HG02938 (cell line): Measurements from ENCODE around the gene DVL2.

Experiments
- ATAC-seq: cut with Tn5 transposase; IDR thresholded peaks from one replicate; pipeline ENCODE4 v1.9.1; 2021; ENCODE audit warnings: mild to moderate bottlenecking, moderate library complexity; ENCODE audit not compliant: unreplicated experiment

Gene DVL2

DNA sequence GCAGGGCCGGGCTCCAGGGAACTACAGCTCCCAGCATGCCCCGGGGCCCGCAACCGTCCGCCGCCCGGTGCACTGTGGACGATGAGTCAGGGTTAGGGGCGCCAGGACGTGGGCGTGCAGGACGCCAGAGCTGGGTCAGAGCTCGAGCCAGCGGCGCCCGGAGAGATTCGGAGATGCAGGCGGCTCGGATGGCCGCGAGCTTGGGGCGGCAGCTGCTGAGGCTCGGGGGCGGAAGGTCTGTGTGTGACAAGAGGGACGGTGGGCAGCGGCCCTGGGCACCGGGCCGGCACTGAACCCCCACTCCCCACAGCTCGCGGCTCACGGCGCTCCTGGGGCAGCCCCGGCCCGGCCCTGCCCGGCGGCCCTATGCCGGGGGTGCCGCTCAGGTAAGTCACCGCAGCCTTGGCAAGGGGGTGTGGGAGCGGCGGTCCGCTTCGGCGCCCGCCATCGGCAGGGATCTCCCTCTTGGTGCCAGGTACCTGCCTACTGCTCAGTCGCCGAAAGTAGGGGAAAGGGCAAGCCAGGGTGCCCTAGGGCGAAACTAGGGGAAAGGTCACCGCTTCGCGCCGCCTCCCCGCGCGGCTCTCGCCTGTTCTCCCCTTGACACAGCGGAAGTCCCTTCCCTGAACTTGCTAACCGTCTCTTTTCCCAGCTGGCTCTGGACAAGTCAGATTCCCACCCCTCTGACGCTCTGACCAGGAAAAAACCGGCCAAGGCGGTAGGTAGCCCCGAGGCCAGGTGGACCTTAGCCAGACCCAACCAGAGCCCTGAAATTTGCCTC lies 14.3 kb downstream of the DVL2 start, which contains the start of the genes ACADVL and DLG4:
TSS of gene ACADVL (plus strand) at position 127 of the 781 bp plus-strand sequence. CDS start at position 174, 47 bp downstream.
TSS of gene DLG4 (minus strand) at position 25 of the 781 bp plus-strand sequence.
- peak; percentile 47 for ATAC-seq

DNA sequence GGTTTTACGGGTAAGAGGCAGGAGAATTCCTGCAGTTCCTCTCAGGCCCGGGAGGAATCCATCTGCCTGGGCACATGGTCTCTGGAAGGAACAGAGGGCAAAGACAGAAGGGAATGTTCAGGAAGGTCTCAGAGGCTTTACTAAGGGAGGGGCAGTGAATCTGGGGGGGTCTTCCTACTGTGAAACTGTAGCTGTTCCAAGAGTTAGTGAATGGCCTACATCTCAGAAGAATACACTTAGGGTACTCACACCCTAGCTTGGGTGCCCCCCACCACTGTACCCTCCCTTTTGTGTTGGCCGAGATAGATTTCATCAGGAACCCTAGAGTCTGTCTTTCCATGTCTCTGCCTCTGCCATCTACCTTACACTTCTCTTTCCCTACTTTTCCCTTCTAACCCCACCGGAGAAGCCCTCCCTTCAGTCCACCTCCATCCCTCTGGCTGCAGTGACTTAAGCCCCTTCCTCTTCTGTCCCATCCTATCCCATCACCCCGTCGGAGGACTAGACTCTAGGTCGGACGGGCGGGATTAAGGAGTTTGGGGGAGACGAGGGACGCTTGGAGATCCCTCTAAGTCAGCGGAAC lies 15.0 kb downstream of the DVL2 start:
- no peak for ATAC-seq

DNA sequence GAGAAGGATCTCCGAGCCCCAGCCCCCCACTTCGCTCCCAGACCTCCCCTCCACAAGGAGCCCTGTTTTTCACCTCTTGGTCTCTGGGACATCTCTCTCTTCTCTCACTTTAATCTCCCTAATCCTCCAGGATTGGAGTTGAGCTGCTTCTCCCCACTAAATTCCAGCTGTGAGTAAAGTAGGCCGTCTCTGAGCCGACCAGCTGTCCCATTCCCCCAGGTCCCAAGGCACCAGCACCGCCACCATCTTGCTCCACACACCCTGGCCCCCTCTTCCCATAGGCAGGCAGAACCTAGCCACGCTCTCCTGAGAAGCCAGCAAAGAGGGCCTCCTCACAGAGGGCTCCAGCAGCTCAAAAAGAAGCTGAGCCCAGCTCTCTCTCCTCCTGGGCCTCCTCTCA lies 15.6 kb downstream of the DVL2 start:
- ATAC-seq: no peak

DNA sequence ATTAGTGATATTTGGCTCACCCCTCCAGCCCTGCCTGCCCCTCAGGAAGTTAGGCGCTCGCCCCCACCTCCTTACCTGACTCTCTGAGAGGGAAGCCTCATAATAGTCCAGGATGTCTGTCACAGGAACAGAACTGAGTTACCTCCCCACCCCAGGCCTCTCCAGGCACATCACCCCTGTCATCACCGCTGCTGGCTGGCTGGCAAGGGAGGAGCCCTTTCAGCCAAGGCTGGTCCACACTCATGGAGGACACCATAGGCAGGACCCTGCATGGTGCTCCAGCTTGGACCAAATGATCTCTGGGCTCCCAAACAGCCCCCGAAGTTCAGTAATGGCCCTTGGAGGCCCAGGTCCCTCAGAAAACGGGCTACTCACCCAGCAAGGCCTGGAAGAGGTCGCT lies 16.2 kb downstream of the DVL2 start:
- ATAC-seq: no peak

DNA sequence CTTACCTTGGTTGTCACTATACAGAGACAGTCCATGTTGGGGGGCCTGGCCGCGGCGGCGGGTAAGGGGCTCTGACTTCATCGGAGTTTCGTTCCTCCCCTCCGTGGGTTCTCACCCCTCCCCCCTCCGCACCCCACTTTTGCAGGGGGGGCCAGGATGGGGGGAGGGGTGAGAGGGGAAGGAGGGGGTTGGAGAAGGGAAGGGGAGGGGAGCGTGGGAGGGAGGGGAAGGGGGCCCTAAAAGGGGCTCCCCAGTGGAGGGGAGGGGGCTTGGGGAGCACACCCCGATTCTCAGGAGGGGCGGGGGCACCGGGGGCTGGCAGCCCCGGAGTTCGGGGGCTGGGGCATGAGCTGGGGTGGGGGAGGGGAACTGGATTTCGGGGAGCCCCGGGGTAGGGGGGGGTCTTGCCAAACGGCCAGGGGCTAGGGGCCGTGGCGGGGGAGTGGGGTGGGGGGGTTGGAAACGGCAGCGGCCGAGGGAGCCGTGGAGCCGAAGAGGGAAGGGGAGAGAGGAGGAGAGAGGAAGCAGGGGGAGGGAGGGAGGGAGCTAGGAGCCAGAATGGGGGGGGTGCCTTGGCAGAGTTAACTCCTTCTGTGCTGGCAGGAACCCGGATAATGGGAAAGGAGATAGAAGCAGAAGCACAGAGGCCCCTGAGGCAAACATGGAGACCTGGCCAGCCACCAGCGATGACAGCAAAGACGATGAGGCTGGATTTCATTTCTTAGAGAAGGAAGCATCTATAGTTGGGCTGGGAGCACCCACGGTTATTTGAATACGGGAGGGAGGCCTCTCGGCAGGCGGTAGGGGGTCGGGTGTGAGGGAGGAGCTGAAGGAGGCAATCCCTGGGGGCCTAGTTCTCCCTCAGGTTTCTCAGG lies 17.0 kb downstream of the DVL2 start:
- no peak for ATAC-seq

DNA sequence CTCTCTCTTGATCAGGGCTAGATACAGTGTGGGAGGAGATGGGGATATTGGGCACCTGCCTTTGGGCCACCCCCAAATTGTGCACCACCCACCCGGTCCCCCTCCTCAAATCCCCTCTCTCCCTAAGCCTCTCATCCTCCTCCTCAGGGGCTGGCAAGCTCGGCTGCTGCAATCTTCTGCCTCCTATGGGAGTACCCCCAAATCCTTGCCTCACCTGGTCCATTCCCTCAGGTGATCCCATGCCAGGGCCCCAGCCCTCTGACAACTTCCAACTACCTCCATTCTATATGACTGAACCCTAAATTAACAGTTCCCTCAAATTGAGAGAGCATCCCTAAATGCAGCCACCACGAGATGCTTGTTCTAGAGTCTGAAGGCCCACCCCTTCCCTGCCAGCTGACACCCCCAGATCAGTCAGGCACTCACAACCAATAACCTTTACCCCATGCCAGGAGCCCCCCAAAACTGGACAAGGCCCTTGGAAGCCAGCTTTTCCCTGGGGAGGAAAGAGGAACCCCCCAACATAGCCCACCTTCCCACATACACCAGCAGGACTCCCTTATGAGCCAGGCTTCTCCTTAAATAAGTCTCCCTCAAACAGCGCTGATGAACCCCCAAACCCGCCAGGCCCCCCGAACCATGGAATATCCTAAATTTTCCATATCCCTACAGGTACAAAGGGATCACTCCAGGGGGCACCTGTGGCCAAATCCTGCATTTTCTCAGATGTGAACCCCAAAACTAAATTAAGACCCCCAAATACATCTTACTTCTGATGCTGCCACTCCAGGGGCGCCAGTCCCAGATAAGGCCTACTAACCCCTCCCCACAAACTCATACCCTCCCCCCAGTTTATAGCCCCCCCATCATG lies 17.8 kb downstream of the DVL2 start:
- ATAC-seq: no peak

DNA sequence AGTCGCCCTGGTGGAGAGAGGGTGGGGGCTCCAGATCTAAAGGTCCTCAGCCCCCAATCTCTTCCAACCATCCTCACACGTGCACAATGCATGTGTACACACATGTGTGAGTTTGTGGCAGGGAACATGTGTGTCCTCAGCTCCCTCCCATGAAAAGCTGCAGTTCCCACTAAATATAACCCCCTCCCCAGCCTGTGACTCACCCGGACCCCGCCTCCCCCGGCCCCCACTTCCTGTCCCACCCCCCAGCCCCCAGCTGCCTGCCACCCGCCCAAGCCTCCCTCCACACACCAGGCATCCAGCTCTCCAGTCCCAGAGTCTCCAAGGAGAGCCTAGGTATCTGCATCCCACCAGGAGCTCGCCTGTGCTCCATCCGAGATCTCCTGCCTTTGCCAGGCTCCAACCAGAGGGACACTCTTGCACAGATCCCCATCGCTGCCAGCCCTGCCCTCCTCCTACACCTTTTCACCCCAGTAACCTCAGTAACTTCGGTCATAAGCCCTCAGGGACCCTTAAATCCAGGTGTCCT lies 18.6 kb downstream of the DVL2 start:
- no peak for ATAC-seq

DNA sequence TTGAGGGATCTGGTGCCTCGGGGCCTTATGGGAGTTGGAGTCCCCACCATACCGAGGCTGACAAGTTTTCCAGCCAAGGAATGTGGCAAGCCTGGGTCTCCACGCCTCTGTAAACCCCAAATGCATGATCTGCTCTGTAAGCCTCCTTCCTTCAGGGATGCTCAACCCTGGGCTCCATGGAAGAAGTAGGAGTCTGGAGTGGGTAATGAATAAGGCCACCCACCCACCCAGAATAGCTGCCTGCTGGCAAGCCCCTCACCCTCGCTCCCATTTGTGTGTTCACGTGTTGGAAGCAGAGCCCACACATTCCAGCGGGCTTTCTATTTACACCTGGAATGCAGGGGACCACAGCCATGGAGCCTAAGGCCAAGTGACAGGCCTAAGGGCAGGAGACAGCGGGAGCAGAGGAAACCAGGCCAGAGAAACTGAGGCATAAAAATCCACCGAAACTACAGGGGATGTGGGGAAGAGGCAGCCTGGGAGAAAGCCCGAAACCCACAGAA lies 19.1 kb downstream of the DVL2 start:
- ATAC-seq: no peak

DNA sequence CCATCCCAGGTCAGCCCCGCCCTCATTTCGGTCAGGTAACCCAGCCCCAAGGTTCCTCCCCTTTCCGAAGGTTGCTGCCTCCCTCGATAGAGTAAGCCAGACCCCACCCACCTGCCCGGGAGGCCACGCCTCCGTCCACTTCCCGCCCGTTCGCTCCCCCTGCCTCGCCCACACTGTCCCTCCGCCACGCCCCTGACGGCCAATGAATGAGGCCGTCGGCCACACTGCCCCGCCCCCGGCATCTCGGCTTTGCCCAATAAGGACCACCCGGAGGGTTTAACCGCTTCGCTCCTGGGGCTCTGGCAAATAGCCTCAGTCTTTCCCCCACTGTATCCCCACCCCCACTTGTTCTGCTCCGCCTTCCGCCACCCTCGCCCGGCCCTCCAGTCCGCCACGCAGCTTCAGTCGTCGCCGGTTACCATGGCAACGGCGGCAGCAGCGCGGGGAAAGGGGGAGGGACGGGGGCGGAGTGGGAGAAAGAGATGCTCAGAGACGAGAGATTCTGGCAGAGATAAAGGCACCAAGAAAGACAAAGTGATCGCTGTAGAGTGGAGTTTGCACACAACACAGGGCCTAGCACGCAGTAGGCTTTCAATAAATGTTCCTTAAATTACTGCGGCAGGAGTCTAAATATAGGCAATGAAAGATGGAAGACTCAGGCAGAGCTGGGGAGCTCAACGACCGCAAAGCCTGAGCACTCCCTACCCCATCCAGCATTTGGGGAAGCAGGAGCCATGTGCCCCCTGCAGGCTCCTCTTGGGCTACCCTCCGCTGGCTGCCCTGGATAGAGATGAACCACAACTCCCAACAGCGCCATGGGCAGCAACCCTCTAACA lies 19.8 kb downstream of the DVL2 start:
- ATAC-seq: peak; percentile 70

DNA sequence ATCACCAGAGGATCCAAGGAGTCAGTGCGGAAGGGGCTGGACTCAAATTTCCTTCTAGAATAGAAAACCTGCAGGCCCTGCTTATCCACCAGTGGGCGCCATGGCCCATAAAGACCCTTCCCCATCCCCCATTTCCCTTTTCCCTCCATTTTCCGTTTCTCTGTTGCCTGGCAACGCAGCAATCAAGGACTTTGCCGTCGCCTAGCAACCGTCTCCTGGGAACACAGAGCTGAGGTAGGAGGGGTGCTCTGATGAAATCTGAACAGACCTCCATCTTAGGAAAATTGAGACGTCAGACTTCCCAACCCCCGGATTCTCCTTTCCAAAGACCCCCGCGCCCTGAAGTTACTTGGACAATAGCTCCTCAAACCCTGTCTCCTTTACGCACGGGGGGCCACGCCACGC lies 20.4 kb downstream of the DVL2 start:
- ATAC-seq: no peak

DNA sequence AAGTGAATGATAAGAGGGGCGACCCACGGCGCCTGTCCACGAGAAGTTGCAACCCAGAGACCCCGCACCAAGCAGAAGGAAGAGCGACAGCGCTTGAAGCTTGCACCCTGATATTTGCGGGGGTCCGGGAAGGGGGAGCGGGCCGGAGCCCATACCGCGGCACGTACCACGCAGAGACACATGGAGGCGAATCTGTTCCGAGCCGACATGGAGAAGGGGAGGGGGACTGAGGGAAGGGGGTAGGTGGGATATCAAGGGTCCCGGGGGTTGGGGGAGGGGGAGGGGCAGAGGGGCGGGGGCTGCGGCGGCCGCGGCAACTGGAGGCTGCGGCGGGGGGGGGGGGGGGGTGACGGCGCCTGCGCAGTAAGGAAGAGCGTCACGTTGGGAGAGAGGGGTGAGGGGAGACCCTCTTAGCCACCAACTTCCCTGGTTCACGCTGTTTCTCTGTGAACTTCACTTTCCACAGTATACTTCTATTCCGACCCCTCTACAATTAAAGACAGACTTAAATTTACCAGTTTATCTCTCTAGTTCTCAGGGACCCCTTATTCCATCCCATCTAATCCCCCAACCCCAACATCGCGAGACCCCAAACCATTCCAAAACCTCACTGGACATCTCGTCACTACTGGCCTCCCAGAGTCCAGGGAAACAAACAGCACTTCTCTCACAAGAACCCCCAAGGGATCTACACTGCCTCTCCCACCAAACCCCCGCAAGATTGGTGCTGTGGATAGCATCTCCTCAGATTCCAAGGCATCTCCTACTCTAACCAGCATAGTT lies 22.6 kb downstream of the DVL2 start:
- ATAC-seq: no peak

DNA sequence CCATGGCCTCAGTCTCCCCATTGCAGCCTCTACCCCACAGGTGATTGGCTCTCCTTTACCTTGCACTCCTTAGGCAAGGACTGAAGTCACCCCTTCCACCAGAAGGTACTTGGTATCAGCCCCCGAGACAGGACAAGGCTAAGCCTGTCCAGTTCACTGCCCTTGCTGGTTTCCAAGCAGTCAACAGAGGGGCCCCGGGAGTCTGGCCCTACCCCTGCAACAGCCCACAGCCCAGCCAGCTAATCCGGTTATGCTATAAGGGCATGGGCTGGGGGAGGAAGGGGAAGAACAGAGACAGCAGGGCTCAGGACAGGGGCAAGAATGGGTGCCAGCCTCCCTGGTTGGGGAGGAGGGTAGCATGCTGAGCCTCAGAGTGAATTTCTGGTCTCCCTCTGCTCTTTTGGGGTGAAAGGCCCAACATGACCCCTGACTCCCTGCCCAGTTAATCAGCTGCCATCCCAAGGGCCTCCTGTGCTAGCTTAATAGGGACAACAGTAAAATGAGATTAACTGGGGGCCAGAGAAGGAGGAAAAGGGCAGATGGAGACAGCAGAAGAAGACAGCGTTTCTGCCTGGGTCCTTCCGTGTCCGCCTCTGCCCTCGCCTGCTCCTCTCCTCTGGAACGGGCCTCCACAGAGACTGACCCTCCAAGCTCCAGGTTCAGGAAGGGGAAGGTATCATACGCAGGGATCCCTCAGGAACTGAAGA lies 25.4 kb downstream of the DVL2 start:
- ATAC-seq: no peak

DNA sequence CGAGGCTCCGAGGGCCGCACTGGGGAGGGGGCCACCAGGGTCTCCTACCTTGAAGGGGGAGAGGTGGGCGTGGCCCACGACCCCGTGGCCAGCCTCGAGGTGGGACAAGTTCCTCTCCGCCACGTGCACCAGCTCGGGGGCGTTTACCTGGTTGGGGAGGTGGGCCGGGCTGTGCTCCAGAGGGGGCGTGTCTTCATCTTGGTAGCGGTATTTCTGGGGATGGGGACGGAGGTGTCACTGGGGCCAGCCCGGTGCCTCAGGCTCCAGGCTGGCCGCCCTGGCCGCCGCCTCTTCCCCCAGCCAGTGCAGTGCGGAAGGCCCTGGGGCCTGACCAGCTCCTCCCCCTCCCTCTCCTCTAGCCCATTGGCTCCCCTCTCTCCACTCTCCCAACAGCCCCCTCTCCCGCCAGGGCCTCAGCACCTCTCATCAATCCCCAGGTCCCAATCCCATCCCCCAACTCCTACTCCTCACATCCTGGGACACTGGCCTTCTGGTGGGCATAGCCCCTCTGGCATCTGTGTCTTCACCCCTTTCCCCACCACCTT lies 26.2 kb downstream of the DVL2 start:
- ATAC-seq: no peak

DNA sequence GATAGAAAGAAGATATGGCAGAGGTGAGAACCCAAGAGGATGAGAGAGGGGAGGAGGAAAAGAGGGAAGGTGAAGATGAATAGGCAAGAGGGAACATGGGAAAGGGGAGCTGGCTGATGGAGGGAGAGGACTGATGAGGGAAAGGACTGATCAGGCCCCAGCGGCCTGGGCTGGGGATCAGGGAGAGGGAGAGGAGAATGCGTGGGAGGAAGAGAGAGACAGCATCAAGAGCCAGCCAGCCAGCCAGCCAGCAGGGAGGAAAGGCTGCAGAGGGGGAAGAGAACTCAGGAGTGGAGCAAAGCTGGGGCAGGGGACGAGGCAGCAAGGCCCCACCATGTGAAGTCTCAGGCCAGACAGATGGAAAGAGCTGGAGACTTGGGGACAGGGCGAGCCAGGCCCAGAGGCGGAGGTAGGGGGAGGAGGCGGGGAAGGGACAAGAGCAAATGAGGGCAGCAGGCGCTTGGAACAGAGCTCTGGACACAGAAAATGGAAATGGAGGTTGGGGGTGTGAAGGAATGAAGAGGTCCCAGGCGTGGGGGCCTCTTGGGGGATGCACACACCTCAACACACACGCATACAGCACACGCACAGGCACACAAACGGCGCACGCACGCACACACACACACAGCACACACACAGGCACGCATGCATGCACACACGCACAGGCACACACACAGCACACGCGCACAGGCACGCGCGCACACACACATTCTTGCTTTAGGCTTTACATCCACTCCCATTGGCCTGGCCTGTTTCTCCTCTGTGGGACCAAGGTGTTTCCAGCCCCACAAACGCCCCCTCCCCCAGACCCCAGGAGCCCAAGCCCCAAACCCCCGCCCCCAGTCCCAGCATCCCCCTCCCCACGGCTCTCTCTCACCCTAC lies 27.0 kb downstream of the DVL2 start:
- no peak for ATAC-seq

DNA sequence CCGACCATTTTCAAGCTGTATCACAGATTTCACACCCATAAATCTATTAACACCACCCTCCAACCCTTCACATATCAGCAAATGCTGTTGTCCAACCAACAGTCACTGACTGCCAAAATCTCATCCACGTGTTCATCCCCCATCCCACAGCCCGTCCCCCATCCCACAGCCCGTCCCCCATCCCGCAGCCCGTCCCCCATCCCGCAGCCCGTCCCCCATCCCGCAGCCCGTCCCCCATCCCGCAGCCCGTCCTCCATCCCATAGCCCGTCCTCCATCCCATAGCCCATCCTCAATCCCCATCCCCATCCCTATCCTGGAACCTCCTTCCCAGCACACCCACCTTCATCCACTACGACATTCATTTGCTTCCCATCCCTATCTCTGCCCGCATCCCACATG lies 28.8 kb downstream of the DVL2 start:
- ATAC-seq: no peak

DNA sequence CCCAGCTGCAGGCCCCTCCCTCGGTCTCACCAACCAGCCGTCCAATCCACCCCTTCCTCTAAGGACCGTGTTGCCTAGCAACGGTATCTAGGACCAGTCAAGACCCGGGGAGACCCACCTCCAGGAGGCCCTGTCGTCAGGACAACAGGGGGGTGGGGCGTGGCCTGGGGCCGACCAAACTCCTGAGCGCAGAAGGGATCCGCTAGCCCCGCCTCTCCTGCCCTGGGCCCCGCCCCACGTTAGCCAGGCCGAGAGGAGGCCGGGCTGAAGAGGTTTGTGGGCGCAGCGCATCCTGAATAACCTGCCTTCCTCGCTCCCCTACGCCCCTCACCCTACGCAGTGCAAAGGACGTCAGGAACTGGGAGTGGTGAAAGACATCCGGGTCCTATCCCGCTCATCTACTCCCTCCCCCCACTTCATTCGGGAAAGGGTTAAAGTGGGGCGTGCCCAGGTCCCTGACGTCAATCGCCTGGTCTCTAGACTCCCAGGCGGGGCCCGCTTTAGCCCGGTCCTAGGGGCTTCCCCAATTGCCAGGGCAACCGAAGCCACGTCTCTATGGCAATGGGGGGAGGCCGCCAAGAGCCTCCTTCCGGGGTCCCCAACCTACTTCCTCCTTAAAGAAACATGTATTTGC lies 29.4 kb downstream of the DVL2 start:
- ATAC-seq: peak; percentile 73
